ENCODE data around the gene TRMO. TPM values are rescaled to one million over a fixed set of nuclear protein-coding genes. Genes with fewer than 3 reads are reported as not detected.
A peak's percentile ranks its signal among the peaks of the same experiment; 100 is the strongest.

Gene TRMO
- total RNA-seq, 1 donor from 2014 or later: 8.2 TPM

- H3K27ac ChIP-seq (replicated peaks): peak overlapping the region; percentile 17
- H3K36me3 ChIP-seq: peaks cover 51% of the 10 kb centered on the region
- H3K9me3 ChIP-seq (replicated peaks): no peaks in the 10 kb centered on the region
- DNase-seq: no peak
- H3K4me3 ChIP-seq: no peak overlapping the region
- TF ChIP-seq CTCF (IDR thresholded peaks at IDR 0.05; ENCODE audit: borderline replicate concordance): no peak
- H3K27me3 ChIP-seq (ENCODE audit: low read depth): no peaks in the 10 kb centered on the region
- peaks cover 23% of the 10 kb centered on the region for H3K4me1 ChIP-seq
- intact Hi-C loops (cut with micrococcal nuclease): no loop called here
Observed at GRCh38 chr9:97907046-97907445, 15.3 kb downstream of the TRMO start.

DNA sequence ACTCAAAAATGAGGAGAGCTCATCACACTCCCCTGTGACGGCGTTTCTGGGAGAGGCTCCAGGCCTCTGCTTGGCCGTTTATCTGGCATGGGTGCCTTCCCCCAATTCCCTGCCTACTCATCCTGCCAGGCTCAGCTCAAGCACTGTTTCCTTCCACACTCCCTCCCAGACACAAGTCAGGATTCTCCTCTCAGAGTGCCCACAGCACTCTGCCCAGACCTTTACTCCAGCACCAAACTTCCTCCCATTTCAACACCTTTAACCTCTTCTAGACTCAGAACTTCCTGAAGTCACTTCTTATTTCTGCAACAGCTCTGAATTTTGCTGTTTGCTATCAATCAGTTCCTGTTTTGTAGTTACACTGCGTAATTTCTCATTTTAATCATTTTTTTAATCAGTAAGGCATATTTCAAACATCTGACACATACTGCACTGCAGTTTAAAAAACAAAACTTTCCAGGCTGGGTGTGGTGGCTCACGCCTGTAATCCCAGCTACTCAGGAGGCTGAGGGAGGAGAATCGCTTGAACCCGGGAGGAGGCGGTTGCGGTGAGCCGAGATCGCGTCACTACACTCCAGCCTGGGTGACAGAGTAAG lies 16.0 kb downstream of the TRMO start:
- Histone ChIP-seq H3K36me3 (peaks cover 44% of the 10 kb centered on the region), H3K27me3 (ENCODE audit: low read depth) (no peaks in the 10 kb centered on the region), H3K4me3 (no peak overlapping the region), H3K9me3 (replicated peaks) (no peaks in the 10 kb centered on the region), H3K27ac (replicated peaks) (peak overlapping the region; percentile 17), H3K4me1 (peaks cover 23% of the 10 kb centered on the region)
- DNase-seq: peak; percentile 43
- intact Hi-C loops (cut with micrococcal nuclease): no loop called here
- TF ChIP-seq CTCF (IDR thresholded peaks at IDR 0.05; ENCODE audit: borderline replicate concordance): no peak

GRCh38 chr9:97905228-97905627 lies 17.1 kb downstream of the TRMO start:
- no peaks in the 10 kb centered on the region for H3K27me3 ChIP-seq (ENCODE audit: low read depth)
- no peak for TF ChIP-seq CTCF (IDR thresholded peaks at IDR 0.05; ENCODE audit: borderline replicate concordance)
- H3K36me3 ChIP-seq: peaks cover 33% of the 10 kb centered on the region
- H3K9me3 ChIP-seq (replicated peaks): no peaks in the 10 kb centered on the region
- no peak overlapping the region for H3K4me3 ChIP-seq
- no peak overlapping the region for H3K27ac ChIP-seq (replicated peaks)
- H3K4me1 ChIP-seq: peaks cover 23% of the 10 kb centered on the region
- no peak for DNase-seq
- intact Hi-C loops (cut with micrococcal nuclease): no loop called here

DNA sequence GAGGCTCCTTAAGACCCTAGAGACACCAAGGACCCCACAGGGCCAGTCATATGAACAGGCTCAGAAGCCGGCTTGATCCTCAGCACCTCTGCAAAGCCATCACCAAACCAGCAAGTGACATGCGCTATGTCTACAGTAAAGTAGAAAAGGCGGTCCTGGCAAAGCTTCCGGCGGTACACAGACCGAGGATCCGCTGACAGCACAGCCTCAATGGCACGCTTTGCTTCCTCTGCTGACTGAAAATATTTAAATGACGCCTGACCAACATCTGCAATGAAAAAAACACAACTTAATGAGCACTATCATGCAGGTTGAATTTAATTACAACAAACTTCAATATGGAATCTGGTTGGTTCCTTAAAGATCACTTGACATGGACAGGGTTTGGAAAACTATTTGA lies 17.6 kb downstream of the TRMO start:
- peaks cover 32% of the 10 kb centered on the region for H3K36me3 ChIP-seq
- peaks cover 23% of the 10 kb centered on the region for H3K4me1 ChIP-seq
- H3K9me3 ChIP-seq (replicated peaks): no peaks in the 10 kb centered on the region
- no peaks in the 10 kb centered on the region for H3K27me3 ChIP-seq (ENCODE audit: low read depth)
- no peak for TF ChIP-seq CTCF (IDR thresholded peaks at IDR 0.05; ENCODE audit: borderline replicate concordance)
- no peak overlapping the region for H3K27ac ChIP-seq (replicated peaks)
- no peak overlapping the region for H3K4me3 ChIP-seq
- intact Hi-C loops (cut with micrococcal nuclease): loop anchor here (5.0 kb wide), 1 partner anchor 192 kb away; no protein-coding TSS in a partner anchor
- no peak for DNase-seq

DNA sequence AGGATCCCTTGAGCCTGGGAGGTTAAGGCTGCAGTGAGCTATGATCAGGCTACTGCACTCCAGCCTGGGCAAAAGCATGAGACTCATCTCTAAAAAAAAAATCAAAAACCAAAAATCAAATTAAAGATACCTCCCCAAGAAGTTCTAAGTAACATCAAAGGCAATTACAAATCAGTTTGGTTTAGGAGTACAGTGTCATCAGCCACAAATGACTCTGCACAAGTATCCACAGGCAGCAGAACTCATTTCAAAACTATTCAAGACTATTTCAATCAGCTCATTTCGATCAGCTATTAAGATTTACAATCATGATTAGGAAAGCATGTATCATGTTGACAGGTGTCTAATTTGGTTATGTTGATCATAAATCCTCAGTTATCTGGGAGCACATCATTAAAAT lies 19.1 kb downstream of the TRMO start:
- Histone ChIP-seq H3K27me3 (ENCODE audit: low read depth) (no peaks in the 10 kb centered on the region), H3K4me3 (no peak overlapping the region), H3K36me3 (peaks cover 19% of the 10 kb centered on the region), H3K4me1 (peaks cover 23% of the 10 kb centered on the region), H3K9me3 (replicated peaks) (no peaks in the 10 kb centered on the region), H3K27ac (replicated peaks) (no peak overlapping the region)
- DNase-seq: no peak
- intact Hi-C loops (cut with micrococcal nuclease): loop anchor here (5.0 kb wide), 1 partner anchor 191 kb away; no protein-coding TSS in a partner anchor
- TF ChIP-seq CTCF (IDR thresholded peaks at IDR 0.05; ENCODE audit: borderline replicate concordance): no peak
